ENCODE measurements around the gene NDUFV2.

- TF ChIP-seq, protein P1, sequence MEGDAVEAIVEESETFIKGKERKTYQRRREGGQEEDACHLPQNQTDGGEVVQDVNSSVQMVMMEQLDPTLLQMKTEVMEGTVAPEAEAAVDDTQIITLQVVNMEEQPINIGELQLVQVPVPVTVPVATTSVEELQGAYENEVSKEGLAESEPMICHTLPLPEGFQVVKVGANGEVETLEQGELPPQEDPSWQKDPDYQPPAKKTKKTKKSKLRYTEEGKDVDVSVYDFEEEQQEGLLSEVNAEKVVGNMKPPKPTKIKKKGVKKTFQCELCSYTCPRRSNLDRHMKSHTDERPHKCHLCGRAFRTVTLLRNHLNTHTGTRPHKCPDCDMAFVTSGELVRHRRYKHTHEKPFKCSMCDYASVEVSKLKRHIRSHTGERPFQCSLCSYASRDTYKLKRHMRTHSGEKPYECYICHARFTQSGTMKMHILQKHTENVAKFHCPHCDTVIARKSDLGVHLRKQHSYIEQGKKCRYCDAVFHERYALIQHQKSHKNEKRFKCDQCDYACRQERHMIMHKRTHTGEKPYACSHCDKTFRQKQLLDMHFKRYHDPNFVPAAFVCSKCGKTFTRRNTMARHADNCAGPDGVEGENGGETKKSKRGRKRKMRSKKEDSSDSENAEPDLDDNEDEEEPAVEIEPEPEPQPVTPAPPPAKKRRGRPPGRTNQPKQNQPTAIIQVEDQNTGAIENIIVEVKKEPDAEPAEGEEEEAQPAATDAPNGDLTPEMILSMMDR (conservative IDR thresholded peaks at IDR 0.05; ENCODE audit: low read depth, low read length), result no peak
- no peak for TF ChIP-seq EZH2 (IDR thresholded peaks at IDR 0.05; ENCODE audit: low read length, unreplicated experiment)
Observed at GRCh38 chr18:9140381-9140780, 37.9 kb downstream of the NDUFV2 start.
